Uterus (tissue), 4 donors: Measurements from ENCODE around the gene FBXO46. TPM values are rescaled to one million over a fixed set of nuclear protein-coding genes. Genes with fewer than 3 reads are reported as not detected.

Source experiments
- DNase-seq, 2 donors: peaks; one replicate each; pipeline ENCODE4 v3.0.0-alpha.2; 2019 to 2020
- H3K27ac ChIP-seq, 2 donors: fragments of 200-600 bp; sonication (generic); 1 replicate in 1 of 2; 2 replicates in 1 of 2; pipeline ENCODE4 v1.5.1; 2016 to 2018
- H3K27me3 ChIP-seq, 2 donors: fragments of 200-600 bp; sonication (generic); one replicate each; pipeline ENCODE4 v1.5.1; 2018 to 2019; ENCODE audit warnings: control low read depth in 1 of 2
- H3K36me3 ChIP-seq, 2 donors: fragments of 200-600 bp; sonication (generic); one replicate each; pipeline ENCODE4 v1.5.1; 2019; ENCODE audit warnings: control low read depth in 1 of 2
- H3K4me1 ChIP-seq, 2 donors: fragments of 200-600 bp; sonication (generic); one replicate each; pipeline ENCODE4 v1.5.1; 2018 to 2019; ENCODE audit warnings: control low read depth in 1 of 2
- H3K4me3 ChIP-seq, 2 donors: fragments of 200-600 bp; sonication (generic); 1 replicate in 1 of 2; 2 replicates in 1 of 2; pipeline ENCODE4 v1.5.1; 2018 to 2019; ENCODE audit warnings: mild to moderate bottlenecking in 1 of 2
- H3K9me3 ChIP-seq, 2 donors: fragments of 200-600 bp; sonication (generic); one replicate each; pipeline ENCODE4 v1.5.1; 2019; ENCODE audit warnings: control low read depth in 1 of 2
- POLR2A ChIP-seq, 2 donors: fragments of 450-650 bp; IDR thresholded peaks; one replicate each; pipeline ENCODE4 v1.6.1; 2016; ENCODE audit warnings: antibody characterized with exemption in 2 of 2, mild to moderate bottlenecking in 1 of 2, moderate library complexity in 1 of 2
- intact Hi-C: fragments of 100-400 bp; cut with DNase I; formaldehyde crosslinking; loops from one replicate; pipeline ENCODE4 v1.15.1; 2023; ENCODE audit warnings: low total_unique reads
- total RNA-seq, 4 donors: library from RNA; depleted of rRNA in 3 of 4; stranded (reverse); fragments of >200 nt in 3 of 4; gene quantifications; one replicate each; pipeline versions ENCODE4 v1.1.0 to v1.2.4, GENCODE V29; 2014 to 2023
- TF ChIP-seq, protein P1 (sequence below), 4 experiments: fragments of 200-600 bp in 2 of 4; fragments of 450-650 bp in 2 of 4; sonication (generic) in 2 of 4; IDR thresholded peaks; one replicate each; pipeline ENCODE4 v1.5.1; 2016 to 2019; ENCODE audit warnings: antibody characterized with exemption in 4 of 4, mild to moderate bottlenecking in 2 of 4, moderate library complexity in 1 of 4
- donor health status: DM: yes; HTN: yes; CAD: no.

Gene FBXO46
- total RNA-seq, 4 donors from 2014 or later = 7.0 to 36.1 (median 15.2) TPM

DNA sequence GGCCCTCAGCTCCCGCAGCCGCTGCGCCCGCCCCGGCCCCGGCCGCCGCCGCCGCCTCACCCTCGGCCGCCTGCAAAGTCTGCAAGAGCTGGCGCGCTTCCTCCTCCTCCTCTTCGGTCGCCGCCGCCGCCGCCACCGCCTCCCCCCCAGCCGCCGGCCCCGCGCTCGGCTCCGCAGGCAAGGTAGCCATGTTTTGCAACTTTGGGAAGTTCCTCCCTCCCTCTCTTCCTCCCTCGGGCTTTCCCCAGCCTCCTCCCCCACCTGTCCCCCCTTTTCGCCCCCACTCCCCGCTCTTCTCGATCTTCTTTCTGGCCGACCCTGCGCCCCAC, 37.9 kb upstream of the FBXO46 start:
- intact Hi-C loops = no loop called here

DNA sequence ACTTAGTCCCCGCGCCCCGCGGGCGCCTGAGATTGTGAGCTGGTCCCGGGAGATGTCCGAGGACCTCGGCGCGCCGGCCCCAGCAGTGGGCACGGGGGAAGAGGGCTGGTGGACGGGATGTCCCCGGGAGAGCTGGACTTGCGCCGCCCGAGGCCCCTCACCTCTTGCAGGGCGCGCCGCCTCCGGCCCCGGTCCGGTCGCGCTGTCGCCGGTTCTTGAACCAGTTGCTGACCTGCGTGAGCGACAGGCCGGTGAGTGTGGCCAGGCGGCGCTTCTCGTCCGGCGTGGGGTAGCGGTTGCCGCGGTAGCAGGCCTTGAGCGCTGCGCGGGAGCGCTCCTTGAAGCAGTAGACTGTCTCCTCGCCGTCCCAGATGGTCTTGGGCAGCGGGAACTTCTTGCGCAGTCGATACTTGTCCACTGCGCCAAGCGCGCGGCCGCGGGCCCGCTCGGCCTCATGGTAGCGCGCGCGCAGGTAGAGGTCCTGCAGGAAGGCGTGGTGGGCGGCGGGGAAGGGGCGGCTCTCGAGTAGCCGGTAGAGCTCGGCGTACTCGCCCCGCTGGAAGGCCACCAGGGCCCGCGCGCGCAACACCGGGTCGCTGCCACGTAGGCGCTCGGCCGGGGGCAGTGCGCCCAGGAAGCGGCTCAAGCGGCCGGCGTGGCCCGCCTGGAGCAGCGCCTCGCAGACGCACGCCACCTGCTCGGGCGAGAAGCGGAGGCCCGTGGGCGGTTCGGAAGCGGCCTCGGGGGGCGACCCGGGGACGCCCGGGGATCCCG, 37.4 kb upstream of the FBXO46 start:
- H3K27me3 ChIP-seq = no peaks in the 10 kb centered on the region
- no peaks in the 10 kb centered on the region for H3K9me3 ChIP-seq
- peak; percentile 75 to 77 for DNase-seq
- peaks cover 12 to 37% of the 10 kb centered on the region in 2 donors for H3K4me1 ChIP-seq
- TF ChIP-seq POLR2A (IDR thresholded peaks at IDR 0.05) = peak; percentile 29 to 51
- TF ChIP-seq, protein P1, sequence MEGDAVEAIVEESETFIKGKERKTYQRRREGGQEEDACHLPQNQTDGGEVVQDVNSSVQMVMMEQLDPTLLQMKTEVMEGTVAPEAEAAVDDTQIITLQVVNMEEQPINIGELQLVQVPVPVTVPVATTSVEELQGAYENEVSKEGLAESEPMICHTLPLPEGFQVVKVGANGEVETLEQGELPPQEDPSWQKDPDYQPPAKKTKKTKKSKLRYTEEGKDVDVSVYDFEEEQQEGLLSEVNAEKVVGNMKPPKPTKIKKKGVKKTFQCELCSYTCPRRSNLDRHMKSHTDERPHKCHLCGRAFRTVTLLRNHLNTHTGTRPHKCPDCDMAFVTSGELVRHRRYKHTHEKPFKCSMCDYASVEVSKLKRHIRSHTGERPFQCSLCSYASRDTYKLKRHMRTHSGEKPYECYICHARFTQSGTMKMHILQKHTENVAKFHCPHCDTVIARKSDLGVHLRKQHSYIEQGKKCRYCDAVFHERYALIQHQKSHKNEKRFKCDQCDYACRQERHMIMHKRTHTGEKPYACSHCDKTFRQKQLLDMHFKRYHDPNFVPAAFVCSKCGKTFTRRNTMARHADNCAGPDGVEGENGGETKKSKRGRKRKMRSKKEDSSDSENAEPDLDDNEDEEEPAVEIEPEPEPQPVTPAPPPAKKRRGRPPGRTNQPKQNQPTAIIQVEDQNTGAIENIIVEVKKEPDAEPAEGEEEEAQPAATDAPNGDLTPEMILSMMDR (IDR thresholded peaks at IDR 0.05) = peak in 2 of 4 experiments; percentile 1 to 3
- H3K27ac ChIP-seq = peak overlapping the region; percentile 90 to 92
- no peaks in the 10 kb centered on the region for H3K36me3 ChIP-seq
- H3K4me3 ChIP-seq = peak overlapping the region; percentile 47 to 94
- intact Hi-C loops = no loop called here

More for the DNA sequence above, 37.9 kb upstream of the FBXO46 start:
- TF ChIP-seq POLR2A (IDR thresholded peaks at IDR 0.05) = no peak
- TF ChIP-seq, protein P1 (IDR thresholded peaks at IDR 0.05) = no peak
- peak overlapping the region; percentile 47 to 94 for H3K4me3 ChIP-seq
- peaks cover 7 to 33% of the 10 kb centered on the region in 2 donors for H3K4me1 ChIP-seq
- H3K27ac ChIP-seq = peak overlapping the region; percentile 90 to 92
- no peaks in the 10 kb centered on the region for H3K9me3 ChIP-seq
- no peak for DNase-seq
- no peaks in the 10 kb centered on the region for H3K36me3 ChIP-seq
- H3K27me3 ChIP-seq = no peaks in the 10 kb centered on the region

DNA sequence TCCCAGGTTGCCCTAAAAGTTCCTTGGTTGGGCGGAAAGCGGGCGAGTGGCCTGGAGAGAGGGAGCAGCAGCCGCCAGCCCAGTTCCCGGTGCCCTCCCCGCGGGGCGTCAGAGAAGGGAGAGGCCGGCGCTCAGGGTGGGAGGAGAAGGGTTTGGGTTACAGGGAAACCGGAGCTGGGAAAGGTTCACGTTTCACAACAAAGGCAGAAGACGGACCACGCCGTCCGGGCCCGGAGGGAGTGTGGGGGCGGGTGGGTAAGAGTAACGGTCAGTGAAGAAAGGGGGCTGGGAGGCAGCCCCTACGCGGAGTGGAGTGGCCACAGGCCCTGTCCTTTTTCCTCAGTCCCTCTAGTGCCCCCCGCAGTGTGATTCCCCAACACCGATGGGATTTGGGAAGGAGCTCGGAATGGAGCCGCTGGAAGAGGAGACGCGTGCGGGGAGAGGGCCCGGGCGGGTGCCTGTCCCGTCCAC, 36.7 kb upstream of the FBXO46 start:
- peak; percentile 75 to 77 for TF ChIP-seq POLR2A (IDR thresholded peaks at IDR 0.05)
- TF ChIP-seq, protein P1 (IDR thresholded peaks at IDR 0.05) = peak in 2 of 4 experiments; percentile 5 to 10
- Histone ChIP-seq H3K27me3 (no peaks in the 10 kb centered on the region), H3K36me3 (no peaks in the 10 kb centered on the region), H3K4me3 (peak overlapping the region; percentile 47 to 94), H3K27ac (peak overlapping the region; percentile 90 to 92), H3K4me1 (peaks cover 12 to 37% of the 10 kb centered on the region in 2 donors), H3K9me3 (no peaks in the 10 kb centered on the region)
- peak; percentile 83 to 88 for DNase-seq
- intact Hi-C loops = no loop called here

DNA sequence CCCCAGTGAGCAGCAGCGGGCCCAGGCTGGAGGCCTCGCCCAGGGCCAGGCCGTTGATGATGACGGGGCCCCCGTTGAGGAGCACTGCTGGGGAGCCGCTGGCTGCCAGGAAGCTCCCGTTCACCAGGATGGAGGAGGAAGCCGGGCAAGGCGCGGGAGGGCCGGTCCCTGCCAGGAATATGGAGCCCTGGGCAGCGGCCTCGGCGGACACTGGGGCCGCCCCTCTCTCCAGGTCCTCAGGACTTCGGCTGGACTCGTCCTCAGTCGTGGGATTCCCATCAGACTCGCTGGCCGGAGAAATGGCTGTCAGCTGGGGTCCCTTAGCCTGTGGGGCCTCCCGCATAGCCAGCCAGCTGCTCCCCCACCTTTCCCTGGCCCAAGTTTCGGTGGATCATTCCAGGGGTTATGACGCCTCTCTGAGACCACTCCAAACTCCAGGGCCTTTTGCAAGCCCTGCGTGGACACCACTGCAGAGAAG, 36.2 kb upstream of the FBXO46 start:
- Histone ChIP-seq H3K4me3 (peak overlapping the region; percentile 47 to 94), H3K27ac (peak overlapping the region; percentile 90 to 92), H3K9me3 (no peaks in the 10 kb centered on the region), H3K36me3 (no peaks in the 10 kb centered on the region), H3K4me1 (peaks cover 12 to 37% of the 10 kb centered on the region in 2 donors), H3K27me3 (no peaks in the 10 kb centered on the region)
- TF ChIP-seq POLR2A (IDR thresholded peaks at IDR 0.05) = no peak
- TF ChIP-seq, protein P1 (IDR thresholded peaks at IDR 0.05) = no peak
- no peak for DNase-seq
- intact Hi-C loops = no loop called here

DNA sequence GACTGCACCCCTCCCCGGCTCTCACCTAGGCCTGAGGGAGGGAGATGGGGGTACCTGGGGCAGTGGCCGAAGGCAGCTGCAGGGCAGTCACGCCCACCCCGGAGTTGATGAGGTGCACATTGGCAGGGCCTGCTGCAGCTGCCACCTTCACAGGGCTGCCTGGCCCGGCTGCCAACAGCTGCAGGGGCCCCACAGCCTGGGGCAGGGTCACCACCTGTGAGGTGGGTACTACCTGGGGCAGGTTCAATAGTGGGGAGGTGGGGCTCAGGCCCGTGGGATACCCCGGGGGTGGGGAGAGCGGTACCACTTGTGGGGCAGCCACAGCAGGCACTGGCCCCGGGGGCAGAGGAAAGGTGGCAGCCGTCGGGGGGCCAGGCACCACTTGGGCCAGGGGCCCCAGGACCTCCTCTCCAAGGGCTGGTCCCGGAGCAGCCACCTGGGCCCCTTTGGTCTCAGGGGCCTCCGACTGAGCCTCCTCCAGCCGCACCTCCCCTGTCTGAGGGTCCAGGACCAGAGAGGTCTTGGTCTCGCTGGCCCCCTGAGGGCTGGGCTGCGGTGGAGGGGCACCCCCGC, 35.7 kb upstream of the FBXO46 start:
- peak in 1 of 2 donors; percentile 33 for DNase-seq
- H3K4me3 ChIP-seq = peak overlapping the region; percentile 47 to 94
- no peaks in the 10 kb centered on the region for H3K9me3 ChIP-seq
- H3K36me3 ChIP-seq = no peaks in the 10 kb centered on the region
- TF ChIP-seq, protein P1 (IDR thresholded peaks at IDR 0.05) = no peak
- intact Hi-C loops = no loop called here
- peaks cover 12 to 37% of the 10 kb centered on the region in 2 donors for H3K4me1 ChIP-seq
- no peaks in the 10 kb centered on the region for H3K27me3 ChIP-seq
- H3K27ac ChIP-seq = peak overlapping the region; percentile 90 to 92
